Stimulated activated CD8-positive, alpha-beta memory T cell treated with anti-CD3 and anti-CD28 coated beads, Interleukin-7, amount 100 ng/mL, for 4 hours (primary cell): ENCODE results near the gene PWP2.
"Not testable (repeated sequence)": the region's sequence is repeated elsewhere in the genome, so short reads cannot be mapped to it uniquely, and the experiment has no call there.

ENCODE experiments used
- DNase-seq, 2 donors: peaks; one replicate each; pipeline ENCODE4 v3.0.0-alpha.2; 2020; ENCODE audit warnings: low read depth in 2 of 2

PWP2 gene

GRCh38 chr21:44083631-44084291 lies 23.4 kb upstream of the PWP2 start:
- DNase-seq = peak; percentile 46 to 49

DNA sequence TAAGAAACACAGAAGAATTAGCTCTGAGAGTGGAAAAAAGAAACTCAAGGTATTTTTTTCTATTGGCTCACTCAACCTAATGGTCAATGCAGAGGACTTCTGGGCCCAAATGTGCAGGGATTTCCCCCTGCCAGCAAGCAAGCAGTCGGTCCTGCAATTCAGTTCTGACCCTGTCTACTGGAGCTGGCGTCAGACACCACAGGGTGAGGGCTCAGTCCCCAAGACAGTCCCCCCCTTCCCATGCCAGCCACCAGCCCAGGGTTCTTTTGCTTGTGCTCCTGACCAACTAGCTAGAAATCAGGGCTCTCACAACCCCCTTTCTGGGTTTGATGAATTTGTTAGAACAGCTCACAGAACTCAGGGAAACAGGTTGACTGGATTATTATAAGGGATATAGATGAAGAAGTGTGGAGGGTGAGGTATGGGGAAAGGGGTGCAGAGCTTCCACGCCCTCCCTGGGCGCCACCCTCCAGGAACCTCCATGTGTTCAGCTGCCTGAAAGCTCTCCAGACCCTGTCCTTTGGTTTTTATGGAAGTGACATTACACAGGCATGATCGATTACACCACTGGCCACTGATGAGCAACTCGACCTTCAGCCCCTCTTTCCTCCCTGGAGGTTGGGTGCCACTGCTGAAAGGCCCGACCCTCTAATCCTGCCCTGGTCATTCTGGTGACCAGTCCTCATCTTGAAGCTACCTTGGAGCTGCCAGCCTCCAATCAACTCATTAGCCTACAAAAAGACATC lies 22.5 kb upstream of the PWP2 start:
- no peak for DNase-seq

GRCh38 chr21:44085491-44086321 lies 21.5 kb upstream of the PWP2 start:
- no peak for DNase-seq

DNA sequence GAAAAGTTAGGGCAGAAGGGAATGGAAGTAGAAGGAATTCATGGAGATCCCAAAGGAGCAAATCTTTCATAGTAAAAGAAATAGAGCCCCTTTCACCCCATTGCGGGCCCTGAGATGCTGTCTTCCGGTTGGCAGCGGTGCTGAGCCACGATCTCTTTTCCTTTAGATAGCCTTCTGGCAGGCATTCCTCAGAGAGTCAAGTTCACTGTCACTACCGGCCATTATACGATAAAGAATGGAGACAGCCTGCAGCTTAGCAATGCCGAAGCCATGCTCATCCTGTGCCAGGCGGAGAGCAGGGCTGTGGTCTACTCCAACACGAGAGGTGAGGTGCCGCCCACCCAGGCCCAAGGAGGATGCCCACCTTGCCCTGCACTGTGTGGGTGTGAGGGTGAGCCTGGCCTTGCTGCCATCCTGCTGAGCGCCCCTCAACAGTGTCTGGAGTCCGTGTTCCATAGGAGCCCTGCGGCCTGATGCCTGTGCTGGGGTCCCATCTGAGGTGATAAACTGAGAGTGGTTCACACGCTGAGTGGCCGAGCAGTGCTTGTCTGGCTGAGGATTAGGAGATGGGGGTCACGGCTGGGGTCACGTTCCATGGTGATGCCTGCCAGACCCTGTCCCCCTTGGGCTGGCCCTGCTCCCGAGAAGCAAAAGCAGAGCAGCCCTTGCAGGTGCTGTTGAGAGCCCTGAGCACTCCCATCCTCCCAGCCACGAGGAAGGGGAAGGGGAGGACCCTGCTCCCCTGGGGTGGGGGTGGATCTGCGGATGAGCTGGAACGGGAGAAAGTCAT lies 20.4 kb upstream of the PWP2 start:
- no peak for DNase-seq

DNA sequence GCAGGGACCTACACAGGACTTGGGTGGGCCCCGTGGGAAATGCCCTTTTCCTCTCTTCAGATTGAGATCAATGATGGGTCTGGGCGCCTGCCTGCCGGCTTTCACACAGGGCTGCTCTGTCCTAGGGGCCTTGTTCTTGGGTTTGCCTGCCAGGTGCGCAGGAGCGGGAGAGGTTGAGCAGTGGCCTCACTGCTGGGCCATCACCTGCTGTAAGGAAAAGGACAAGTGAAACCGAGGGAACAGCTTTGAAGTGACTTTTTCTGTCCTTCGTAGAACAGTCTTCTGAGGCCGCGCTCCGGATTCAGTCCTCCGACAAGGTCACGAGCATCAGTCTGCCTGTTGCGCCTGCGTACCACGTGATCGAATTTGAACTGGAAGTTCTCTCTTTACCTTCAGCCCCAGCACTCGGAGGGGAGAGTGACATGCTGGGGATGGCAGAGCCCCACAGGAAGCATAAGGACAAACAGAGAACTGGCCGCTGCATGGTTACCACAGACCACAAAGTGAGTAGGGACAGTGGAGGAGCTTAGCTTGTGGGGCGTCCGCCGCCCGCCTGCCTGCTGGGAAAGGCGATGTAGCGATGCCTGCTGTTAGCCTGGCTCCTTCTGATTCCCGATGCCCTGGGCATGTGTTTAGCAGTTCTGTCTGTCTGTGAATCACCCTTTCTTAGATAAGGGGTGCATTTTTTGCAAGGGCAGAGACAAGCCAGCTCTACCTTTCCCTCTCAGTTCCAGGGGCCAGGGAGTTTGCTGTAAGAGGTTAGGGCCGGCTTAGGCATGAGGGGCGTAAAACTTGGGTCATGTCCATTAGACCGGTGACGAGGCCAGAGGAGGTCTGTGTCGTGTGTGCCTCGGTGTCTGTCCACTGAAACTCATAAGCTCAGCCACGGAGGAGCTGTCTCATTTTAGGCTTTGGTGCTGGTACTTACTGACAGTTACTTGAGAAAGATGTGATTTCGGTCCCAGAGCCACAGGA lies 19.5 kb upstream of the PWP2 start:
- DNase-seq = peak in 1 of 2 donors; percentile 21

DNA sequence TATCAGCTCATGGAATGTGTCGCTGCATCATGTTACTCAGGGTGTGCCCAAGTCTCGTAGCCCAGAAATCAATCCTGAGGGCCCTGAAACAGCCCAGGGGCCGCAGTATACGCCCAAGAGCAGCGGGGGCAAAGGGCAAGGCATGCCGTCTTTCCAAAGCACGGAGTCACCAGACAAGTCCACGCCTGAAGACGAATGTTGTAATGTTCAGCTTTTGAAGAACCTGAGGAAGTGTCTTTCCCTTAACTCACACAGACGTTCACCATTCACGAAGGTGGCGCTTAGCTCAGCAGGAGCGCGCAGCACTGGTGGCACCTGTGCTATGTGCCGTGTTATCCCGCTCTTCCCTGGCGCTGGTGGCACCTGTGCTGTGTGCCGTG lies 18.8 kb upstream of the PWP2 start:
- DNase-seq = no peak

DNA sequence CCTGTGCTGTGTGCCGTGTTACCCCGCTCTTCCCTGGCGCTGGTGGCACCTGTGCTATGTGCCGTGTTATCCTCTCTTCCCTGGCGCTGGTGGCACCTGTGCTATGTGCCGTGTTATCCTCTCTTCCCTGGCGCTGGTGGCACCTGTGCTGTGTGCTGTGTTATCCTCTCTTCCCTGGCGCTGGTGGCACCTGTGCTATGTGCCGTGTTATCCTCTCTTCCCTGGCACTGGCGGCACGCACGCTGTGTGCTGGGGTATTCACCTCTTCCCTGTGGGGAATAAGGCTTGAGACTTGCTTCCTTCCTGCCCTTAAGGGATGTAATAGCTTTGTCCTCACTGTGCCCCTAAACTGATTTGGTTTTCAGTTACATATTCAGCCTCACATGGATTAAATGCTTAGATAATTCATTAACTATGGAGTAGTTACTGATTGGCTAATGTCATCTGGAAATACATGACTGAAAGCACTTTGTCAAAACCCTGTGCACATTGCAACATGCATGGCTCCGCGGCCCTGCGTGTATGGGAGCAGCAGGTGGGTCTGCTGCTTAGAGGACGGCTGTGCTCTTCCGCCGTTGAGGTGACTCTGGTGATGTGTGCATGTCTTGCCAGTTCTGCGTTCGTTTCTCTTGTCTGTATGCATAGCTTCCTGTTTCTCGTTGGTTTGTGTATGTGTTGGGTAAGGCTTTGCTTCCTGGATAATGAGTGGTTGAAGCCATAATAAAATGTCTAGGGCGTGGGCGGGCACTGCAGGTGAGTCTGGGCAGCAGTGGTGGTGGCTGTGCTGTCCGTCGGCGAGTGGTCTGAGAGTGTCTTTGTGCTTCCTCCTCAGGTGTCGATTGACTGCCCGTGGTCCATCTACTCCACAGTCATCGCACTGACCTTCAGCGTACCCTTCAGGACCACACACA lies 17.9 kb upstream of the PWP2 start:
- DNase-seq = no peak

GRCh38 chr21:44090325-44090724 lies 16.9 kb upstream of the PWP2 start:
- no peak for DNase-seq

GRCh38 chr21:44092211-44092610 lies 15.0 kb upstream of the PWP2 start:
- DNase-seq = no peak

DNA sequence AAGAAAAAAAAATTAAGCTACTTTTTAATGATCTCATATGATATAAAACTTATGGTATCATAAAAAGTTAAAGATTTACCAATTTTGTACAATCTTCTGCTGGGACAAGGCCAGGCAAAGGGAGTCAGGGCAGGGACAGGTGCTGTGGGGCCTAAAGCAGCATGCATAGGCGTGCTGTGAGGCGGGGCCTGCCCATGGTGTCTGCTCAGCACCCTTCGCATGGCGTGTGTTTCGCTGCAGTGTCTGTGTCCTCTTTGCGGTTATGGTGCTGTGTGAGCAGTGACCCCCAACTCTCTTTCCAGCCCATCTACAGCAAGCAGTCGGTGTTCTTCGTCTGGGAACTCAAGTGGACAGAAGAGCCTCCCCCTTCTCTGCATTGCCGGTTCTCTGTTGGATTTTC lies 13.4 kb upstream of the PWP2 start:
- no peak for DNase-seq

DNA sequence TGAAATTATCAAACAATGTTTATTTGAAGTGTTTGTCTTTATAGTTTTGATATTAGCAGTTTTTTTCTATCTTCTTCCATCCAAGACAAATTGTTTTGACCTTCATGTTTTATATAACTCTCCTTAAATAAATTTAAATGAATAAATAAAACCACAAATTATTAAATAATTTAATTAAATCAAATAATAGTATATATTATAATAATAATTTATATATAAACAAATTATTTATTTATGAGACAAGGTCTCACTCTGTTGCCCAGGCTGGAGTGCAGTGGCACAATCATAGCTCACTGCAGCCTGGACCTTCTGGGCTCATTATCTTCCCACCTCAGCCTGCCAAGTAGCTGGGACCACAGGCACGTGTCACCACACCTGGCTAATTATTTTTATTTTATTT lies 12.4 kb upstream of the PWP2 start:
- DNase-seq = no peak

DNA sequence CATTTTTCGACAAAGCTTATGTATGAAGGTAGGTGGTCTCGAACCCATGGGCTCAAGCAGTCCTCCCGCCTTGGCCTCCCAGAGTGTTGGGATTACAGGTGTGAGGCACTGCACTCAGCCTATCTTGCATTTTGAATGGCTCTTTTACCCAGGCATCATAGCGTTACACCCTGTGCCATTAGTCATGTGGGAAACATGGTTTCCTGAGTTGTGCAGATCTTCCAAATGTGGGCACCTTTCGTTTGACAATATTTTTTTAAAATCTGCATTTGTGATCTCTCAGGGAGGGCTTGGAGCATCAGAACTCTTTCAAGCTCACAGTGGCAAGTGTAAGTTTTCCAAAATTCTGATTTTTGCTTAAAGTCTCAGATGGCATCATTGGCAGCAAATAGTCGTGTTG lies 8.7 kb upstream of the PWP2 start:
- DNase-seq = not testable (repeated sequence)

GRCh38 chr21:44098964-44099363 lies 8.2 kb upstream of the PWP2 start:
- DNase-seq = not testable (repeated sequence)

GRCh38 chr21:44107589-44107988 lies 390 bp downstream of the PWP2 start:
- DNase-seq = not testable (repeated sequence)

DNA sequence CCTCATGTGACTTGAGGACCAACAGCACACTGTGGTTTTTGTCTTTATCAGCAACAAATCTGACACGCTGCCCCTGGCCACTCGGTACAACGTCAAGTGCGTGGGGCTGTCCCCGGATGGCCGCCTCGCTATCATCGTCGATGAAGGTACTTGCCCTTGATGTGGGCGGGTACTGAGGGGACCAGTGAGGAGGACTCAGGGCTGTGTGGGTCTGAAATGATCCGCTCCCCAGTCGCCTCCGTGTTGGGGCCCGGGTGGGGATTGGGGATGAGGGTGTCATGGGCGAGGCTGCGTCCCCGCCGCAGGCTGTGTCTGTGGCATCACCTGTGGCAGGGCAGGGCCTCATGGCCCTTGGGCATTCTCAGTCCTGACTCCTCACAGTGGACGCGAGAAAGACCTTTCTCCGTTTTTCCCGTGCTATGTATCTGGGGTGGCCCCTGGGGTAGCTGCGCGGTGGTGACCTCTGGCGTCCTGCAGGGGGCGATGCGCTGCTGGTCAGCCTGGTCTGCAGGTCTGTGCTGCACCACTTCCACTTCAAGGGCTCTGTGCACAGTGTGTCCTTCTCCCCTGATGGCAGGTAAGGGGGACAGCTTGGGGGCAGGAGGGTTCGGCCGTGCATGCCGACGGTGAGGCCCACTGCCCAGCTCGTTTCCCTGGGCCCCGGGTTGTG lies 6.6 kb downstream of the PWP2 start:
- not testable (repeated sequence) for DNase-seq

DNA sequence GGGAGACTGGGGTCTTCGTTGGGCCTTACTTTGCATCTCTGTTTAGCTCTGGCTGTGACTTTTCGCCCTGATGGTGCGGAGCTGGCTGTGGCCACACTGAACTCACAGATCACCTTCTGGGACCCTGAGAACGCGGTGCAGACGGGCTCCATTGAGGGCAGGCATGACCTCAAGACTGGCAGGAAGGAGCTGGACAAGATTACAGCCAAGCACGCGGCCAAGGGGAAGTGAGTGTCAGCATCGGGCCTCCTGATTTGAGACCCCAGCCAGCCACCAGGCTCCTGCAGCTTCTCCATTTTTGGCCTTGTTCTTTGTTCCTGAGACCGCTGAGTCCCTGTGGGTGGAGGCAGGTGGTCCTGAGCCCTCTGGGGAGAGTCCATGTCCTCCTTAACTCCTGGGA lies 14.9 kb downstream of the PWP2 start:
- not testable (repeated sequence) for DNase-seq

- not testable (repeated sequence) for DNase-seq
These were observed 20.6 kb downstream of the PWP2 start for GRCh38 chr21:44127827-44128226.

DNA sequence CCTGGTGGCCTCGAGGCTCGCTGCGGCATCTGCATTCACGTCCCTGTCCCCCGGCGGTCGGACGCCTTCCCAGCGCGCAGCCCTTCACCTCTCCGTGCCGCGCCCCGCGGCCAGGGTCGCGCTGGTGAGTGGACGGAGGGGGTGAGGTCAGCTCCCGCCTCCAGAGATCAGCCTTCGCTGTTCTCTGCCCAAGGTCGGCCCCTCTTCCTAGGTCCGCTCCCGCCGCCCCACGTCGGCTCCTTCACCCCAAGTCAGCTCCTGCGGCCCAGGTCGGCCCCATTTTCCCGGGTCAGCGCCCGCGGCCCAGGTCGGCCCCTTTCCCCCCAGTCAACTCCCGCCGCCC lies 26.5 kb downstream of the PWP2 start:
- DNase-seq = not testable (repeated sequence)

- not testable (repeated sequence) for DNase-seq
These were observed 27.5 kb downstream of the PWP2 start for GRCh38 chr21:44134732-44135131.
